HG03097 (cell line): ENCODE measurements around the gene STAT4.

Experiments
- ATAC-seq: cut with Tn5 transposase; IDR thresholded peaks from one replicate; pipeline ENCODE4 v1.9.1; 2021; ENCODE audit not compliant: unreplicated experiment, low FRiP score

Gene STAT4

DNA sequence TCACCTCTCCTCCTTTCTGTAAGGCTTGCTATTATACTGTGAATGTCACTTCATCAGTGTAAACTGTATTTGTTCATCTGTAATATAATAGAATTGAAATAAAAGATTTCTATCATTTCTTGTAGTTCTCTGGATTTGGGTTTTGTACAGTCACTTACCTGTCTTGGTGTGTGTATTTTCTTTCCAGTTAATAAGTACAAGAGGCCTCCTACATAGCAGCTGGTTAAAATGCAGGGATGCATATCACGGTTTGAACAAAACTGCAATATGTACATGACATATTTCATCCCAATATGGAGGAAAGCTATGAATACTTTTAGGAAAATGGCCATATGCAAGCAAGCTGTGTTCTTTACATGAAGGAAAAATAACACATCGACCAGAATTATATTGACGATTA is 131.4 kb downstream of the STAT4 start:
- ATAC-seq, result no peak

DNA sequence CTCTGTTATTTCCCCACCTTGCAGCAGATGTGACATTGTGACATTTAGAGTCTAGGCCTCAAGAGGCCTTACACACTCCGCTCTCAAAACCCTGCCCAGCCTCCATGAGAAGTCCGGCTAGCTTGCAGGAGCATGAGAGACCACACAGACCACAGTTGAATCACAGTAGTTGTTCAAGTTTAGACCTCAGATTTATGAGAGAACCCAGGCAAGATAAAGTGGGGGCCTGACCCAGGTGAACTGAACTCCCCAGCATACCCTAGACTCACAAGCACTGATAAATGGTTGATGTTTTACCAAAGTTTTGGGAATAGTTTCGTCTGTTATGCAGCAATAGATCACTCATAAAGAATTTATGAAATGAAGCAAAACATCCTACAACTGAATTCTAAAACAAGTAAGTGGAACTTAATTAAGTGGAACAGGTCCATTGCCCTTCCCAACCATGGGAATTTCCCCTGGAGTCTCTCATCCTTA is 132.1 kb downstream of the STAT4 start:
- ATAC-seq, result no peak

DNA sequence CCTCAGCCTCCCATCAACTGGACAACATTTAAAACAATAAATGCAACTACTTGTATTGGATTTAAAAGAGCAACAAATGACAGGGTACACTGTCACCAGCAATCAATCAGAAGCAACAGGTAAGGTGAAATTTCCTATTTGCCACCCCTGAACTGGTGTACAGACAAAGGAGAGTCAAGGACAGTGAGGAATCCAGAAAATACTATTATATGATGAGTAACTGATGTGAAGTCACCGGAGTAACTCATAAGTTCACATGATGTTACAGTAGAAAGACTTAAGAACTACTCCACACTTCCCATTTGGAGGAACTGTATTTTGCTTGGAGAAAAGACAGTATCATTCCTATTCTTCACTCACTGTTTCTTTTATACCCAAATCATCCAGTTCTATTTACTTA is 132.7 kb downstream of the STAT4 start:
- no peak for ATAC-seq

DNA sequence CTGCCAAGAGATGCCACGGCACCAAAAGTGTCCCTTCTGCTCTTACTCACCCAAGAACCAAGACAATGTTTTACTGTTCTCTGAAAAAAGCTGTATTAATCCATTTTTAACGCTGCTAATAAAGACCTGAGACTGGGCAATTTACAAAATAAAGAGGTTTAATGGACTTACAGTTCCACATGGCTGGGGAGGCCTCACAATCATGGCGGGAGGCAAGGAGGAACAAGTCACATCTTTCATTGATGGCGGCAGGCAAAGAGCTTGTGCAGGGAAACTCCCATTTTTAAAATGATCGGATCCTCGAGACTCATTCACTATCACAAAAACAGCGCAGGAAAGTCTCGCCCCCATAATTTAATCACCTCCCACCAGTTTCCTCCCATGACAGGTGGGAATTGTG is 135.0 kb downstream of the STAT4 start:
- no peak for ATAC-seq

DNA sequence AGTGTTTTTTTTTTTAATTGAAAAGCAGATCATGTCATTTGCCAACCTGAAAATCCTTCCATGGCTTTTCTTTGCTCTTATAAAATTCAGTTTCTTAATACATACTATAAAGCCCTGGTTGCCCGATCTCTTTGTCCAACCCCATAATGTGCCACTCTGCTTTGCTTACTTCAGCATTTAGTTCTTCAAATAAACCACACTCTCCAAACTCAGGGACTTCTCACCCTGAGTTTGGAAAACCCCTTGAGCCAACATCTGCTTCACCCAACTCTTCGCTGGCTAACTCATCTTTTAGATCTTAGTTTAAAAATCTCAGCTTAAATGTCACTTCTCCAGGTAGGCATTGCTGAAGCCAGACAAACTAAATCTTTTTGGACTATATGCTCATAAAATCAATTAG is 135.6 kb downstream of the STAT4 start:
- no peak for ATAC-seq

DNA sequence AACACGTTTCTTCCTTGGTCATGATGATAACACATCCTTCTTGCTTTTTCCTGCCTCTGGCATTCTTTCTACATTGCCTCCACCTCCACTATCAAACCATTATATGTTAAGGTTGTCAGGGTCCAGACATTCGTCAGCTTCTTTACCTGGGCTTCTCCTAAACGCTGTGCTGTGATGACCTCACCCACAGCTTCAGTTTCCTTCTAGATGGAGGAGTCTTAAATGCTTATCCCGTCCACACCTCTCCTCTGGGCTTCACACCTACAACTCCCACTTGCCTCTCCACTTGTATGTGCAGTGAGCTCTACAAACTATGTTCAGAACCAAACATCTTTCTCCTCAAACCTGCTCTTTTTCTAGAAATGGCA is 136.2 kb downstream of the STAT4 start:
- no peak for ATAC-seq

- ATAC-seq, result peak; percentile 76
Observed at GRCh38 chr2:191013932-191014652, 136.7 kb downstream of the STAT4 start, which contains the start of gene STAT1. TSS of gene STAT1 (minus strand) at chr2:191014171. CDS start at chr2:191010003, 4,168 bp downstream.

- ATAC-seq, result no peak
Observed at GRCh38 chr2:191013682-191013931, 137.2 kb downstream of the STAT4 start.

GRCh38 chr2:191012845-191013681 is 137.7 kb downstream of the STAT4 start:
- no peak for ATAC-seq

DNA sequence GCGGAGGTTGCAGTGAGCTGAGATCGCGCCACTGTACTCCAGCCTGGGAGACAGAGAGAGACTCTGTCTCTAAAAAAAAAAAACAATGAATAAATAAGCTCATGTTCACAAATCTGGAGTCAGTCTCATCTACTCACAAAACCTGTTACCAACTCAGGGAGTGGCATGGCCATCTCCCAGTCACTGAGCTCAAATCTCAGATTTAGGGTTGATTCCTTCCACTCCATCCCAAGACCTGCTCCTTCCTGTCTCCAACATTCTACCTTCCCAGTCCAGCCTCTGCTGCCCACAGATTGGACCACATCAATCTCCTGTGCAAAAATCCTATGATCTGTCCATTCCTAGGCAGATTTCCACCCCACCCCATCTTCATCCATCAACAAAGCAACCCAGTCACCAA is 138.4 kb downstream of the STAT4 start:
- ATAC-seq, result no peak

DNA sequence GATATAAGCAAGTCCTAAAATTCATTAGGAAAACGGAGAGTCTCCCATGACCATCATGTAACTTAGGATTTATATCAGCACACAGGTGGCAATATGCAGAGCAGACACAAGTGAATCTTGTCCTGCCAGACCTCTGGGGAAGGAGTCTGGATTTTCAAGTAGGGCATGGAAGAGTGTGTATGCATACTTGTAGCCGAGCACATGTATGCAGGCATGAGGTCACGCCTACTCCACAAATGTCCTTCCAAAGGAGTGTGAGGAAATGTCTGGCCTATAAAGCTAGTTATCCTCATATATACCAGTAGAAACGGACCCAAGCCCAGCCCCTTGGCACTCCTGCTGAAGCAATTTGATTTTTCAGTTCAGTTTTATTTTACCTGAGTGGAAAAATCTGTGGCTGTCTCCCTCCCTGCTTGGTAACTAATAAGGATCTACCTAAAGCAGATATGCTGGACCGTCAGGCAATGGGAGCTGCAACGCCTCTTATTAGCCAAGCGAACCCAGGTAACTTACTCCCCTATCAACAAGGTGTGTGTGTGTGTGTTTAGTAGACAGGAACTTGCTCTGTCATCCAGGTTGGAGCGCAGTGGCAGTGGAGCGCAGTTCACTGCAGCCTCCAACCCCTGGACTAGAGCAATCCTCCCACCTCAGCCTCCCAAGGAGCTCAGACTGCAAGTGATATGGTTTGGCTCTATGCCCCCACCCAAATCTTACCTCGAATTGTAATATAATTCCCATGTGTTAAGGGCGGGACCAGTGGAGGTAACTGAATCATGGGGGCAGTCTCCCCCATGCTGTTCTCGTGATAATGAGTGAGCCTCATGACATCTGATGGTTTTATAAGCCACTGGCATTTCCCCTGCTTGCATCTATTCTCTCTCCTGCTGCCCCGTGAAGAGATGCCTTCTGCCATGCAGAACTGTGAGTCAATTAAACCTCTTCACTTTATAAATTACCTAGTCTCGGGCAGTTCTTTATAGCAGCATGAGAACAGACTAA is 139.6 kb downstream of the STAT4 start:
- no peak for ATAC-seq

DNA sequence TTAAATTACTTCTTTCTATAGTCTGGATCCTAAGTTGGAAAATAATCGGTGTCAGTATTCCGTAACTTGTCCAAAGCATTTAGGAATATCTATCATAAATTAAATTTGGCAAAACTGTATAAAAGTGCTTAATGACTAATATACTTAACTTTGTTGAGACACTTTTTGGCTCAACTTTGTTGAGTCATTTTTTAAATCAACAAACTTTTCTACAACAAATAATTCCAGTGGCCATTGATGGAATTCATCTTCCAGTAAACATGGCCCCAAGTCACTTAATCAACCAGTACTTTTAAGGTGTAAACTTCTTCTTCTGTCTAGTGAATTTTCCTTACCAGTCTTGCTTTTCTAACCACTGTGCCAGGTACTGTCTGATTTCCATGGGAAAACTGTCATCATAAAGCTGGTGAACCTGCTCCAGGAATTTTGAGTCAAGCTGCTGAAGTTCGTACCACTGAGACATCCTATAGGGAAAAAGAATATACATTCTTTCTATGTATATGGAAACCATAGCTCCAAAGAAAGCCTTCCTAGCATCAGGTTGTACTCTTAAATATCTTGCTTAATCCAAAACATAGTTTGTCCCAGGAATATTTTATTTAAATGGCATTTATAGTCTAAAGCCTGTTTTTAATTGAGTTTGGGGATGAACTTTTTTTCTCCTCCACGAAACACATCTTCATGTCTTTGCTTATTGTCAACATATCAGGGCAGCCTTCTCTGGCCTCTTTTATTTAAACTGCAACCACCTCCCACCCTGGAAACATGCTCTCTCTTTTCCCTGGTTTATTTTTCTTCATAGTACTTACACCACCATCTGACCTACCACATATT is 141.0 kb downstream of the STAT4 start:
- no peak for ATAC-seq

GRCh38 chr2:191008286-191008685 is 142.5 kb downstream of the STAT4 start:
- ATAC-seq, result no peak

DNA sequence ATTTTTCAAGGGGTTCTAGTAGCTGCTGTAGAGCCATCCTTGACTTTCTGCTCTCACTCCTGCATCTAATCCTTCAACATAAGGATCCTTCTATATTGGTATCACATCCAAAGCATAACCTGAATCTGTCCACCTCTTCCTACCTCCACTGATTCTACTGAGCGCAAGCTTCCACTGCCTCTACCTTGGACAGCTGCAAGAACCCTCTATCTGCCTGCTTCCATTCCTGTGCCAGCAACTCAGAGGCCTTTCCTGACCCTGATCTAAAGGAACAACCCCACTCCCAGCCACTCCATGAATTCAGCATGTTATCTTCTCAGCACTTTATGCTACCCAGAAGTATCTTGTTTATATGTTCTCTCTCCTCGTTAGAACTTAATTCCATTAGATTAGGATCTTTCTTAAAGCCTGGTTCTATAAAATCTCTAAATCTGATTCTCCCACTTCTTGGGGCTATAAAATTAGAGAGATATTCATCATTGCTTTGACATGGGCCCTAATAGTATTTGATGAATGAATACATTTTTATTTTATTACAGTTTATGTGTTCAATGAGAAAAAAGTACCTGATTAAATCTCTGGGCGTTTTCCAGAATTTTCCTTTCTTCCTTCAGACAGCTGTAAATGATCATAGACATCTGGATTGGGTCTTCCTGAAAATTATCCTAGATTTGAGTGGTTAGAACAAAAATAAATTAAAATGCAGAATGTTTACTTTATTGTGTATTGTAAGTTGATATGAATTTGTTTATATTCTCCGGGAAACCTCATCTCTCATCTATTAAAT is 143.6 kb downstream of the STAT4 start:
- no peak for ATAC-seq

DNA sequence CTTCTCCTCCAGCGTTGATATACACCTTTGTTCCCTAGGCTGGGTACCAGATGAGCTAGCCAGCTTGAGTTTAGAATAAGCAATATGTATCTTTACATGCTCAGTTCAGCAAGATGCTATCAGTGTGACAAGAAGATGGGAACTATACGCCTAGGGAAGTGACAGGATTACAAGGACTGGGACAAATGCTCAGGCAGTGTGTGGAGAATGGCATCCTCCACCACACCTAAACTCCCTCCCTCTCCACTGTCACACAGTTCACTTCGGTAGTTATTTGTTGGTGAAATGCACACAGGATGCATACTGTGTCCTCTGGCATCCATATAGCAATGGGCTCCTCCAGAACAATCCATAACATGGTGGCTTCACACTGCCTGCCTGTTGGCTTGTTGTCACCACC is 144.5 kb downstream of the STAT4 start:
- no peak for ATAC-seq

GRCh38 chr2:191003405-191004309 is 147.1 kb downstream of the STAT4 start:
- ATAC-seq, result no peak

DNA sequence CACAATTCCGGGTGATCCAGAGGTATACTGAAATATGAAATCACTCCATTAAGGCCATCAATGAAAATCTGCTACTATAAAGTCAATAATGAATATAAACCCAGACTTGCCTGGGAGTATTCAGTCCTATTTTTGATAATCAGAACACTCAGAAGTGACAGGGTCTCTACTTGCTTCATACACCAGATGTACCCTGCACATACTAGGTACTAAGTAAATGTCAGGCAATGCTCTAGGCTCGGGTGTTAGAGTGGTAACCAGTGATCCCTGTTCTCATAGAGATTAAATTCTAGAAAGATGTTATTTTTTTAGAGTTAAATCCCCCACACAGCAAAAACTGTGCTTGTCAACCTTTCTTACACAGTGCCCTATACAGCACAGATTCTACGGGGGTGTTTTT is 149.2 kb downstream of the STAT4 start:
- ATAC-seq, result no peak

- ATAC-seq, result no peak
Observed at GRCh38 chr2:191001032-191001431, 149.8 kb downstream of the STAT4 start.
